ENCODE data around the gene DEPDC5.

DEPDC5 gene

DNA sequence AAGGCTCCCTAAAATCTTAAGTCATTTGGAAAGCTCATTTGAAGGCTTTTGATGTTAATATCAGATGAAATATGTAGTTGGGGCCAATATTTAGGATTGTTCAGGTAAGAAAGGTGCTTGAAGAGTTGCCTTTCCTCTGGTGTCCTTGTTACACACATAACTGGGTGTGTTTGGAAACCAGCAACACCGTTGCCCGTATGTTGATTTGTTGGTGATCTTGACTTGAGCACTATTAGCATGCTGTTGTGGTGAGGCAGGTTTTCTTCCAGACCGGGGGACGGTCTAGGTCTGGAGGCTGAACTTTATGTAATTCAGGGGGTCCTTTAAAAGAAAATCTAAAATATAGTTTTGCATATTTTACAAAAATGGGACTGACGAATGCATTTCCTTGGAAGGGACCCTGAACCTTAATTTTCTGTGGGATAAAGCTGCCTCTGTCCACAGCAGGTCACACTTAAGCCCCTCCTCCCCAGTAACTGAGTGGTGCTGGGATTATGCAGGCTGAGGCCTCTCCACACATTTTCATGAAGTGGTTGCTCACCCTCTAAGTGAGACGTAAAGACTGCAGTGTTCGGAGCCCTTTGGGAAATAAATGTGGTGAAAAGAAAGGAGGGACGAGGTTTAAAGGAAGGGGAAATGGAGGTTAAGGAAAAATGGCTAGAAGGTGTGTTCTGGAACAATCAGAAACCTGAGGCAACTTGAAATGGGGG lies 192.3 kb downstream of the DEPDC5 start:
- peak in 2 of 58 donors; percentile 11 to 12 for DNase-seq

DNA sequence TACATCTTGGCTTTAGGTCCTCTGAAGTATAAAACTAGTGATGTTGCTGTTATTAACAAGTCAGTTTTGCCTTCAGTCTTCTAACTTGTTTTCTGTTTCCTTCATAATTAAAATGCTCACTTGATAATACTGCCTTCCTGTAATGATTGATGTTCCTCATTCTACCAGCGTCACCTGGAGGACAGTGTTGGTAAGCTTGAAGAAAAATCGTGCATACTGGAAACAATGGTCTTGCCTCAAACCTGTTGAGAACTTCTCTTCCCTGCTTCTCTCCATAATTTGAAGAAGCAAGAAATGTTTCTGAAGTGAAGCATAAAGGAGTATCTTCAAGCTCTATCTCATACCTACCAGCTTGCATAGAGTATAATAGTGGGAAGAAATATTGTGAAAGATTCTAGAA lies 193.5 kb downstream of the DEPDC5 start:
- DNase-seq = peak in 1 of 58 donors; percentile 16

DNA sequence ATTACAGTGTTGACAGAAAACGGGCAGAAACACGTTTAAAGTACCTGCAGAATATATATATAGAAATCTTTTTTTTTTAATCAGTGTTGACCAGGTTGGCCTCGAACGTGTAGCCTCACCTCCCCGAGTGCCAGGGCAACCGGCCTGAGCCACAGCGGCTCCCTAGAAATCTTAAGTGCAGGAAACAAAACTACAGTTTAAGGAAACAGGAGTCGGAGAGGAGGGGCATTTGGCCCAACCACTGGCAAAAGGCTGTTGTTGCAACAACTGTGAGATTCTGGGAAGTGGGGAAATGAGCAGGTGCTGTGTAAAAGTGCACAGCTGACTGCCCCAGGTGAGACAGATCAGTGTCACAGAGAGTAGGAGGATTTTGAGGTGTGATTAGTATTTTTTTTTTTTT lies 194.2 kb downstream of the DEPDC5 start:
- no peak for DNase-seq

DNA sequence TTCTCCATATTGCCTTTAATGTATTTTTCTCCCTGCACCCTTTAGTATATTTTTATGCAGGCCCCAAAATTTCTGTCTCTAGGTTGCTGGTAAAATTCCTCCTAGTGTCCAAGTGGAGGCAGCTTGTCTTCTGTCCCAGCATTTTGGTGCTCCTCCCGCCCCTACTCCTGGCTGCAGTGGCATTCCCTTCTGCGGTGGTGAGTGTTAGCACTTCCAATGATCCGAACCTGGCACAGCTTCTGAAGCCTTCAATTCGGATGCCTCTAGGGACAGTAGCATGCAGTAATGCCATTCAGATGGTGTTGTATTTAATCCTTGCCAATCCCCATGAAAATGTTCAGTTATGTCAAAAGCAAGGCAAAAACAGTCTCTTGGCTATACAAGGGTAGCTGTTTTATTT lies 196.4 kb downstream of the DEPDC5 start:
- DNase-seq = peak in 4 of 58 donors; percentile 10 to 21 (median 14)

DNA sequence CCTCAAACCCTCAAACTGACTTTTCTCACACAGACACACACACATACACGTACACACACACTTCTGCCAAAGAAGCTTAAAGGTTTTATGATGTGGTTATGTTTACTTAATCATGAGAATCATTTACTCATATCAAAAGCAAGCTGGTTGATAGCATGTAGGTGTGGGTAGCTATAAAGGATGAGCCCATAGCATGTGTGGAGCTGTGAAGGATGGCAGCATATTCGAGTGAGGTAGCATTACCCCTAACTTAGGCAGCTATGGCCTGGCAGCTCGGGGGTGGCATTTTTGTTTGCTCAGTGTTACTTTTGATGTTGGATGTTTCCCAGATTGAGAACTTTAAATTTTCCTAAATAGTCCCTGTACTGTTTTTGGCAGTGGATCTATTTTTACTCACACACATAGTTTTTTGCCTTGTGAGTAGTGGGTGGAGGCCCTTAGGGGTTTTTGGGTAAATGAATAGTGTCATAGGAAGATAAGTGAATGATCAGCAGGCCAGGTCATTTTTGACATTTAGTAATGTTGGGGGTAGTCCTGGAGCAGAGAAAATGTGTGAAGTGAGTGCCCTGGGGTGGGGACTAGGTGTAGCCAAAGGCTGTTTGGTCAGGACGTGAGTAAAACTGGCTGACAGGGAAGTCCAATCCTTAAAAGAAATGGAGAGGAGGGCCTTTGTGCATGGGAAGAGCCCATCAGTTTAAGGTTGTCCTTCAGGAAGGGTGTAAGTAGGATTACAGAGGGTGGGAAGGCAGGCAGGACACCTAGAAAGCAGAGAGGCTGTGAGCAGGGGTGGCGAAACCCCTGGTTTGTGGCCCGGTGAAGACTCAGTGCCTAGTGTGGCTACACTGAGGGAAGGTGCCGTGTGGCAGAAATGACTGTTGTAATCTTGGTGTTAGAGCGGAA lies 197.6 kb downstream of the DEPDC5 start:
- no peak for DNase-seq

DNA sequence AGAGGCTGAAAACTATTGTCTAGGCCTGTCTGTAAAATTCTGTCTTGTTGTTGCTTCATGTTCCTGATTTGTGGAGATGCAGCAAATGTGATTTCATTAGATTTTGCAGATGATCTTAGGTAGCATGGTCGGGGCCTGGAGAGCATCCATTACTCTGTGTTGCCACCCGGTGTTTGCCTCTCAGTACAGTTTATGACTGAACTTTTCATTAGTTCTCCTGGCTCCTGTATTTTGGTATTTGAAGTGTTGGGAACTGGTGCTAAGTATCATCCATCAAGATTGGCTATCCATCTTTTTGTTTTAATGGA lies 198.2 kb downstream of the DEPDC5 start:
- no peak for DNase-seq

DNA sequence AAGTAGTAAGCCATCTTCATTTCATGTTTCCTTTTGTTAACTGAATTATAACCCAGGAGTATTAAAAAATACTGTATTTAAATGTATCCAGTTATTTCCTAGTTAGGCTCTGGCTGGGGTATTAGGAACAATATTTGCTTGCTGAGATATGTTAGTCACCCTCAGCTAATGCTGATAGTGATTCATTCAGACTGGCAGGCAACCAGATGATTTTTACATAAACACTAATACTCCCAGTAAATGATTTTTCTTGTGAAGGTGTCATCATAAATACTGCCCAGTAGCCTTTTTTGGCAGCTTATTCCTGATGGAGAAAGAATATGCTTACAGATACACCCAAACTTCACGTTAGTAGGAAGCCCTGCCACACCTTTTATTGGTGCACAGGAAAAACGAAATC lies 198.7 kb downstream of the DEPDC5 start:
- no peak for DNase-seq

DNA sequence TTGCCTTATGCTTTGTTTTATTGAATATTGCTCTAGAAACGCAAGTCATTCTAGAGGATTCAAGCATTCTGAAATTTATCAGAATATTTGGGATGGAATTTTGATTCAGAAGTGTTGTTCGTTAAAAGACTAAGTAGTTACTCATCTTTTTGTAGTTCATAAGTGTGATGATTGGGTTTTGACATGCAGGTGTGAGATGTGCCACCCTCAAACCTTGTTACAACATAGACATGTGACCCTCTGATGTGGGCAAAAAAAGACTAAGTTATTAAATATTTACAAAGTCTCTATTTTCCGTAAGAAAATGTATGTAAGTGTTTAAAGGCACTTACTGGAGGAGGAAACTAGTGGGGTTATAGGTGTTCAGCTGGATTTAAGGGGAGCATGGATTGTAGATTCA lies 199.4 kb downstream of the DEPDC5 start:
- no peak for DNase-seq

DNA sequence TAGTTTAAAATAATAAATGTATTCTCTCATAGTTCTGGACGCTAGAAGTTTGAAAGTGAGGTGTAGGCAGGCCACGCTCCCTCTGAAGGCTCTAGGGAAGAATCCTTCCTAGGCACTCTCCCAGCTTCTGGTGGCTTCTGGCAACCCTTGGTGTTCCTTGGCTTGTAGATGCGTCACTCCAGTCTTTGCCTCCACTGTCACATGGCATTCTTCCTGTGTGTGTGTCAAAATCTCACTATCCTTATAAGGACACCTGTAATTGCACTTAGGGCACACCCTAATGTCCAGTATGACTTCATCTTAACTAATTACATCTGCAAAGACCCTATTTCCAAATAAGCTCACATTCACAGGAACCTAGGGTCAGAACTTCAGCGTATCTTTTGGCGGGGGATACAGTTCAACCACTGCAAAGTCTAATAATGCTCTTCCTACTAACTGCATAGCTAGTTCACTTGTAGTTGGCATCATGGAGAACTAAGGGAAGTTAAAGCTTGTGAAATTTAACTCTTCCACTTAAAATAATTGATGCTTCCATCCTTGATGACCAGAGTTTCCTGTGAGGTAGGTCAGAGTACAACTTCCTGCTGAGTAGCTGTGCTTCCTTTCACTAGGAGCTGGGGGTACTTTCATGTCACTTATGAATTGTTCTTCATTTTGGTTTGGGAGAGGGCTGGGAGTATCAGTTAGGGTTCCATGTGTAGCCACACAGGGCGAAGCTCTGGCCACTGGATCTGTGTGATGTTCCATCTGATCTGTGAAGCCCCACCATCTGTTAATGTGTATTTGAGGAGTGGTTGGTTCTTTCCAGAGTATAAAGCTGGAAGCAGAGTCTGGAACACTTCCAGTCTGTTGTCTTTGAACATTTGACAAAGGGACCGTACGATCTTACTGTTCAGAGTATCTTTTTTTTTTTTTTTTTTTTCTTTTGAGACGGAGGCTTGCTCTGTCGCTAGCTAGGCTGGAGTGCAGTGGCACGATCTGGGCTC lies 201.0 kb downstream of the DEPDC5 start:
- peak in 4 of 58 donors; percentile 15 to 18 (median 17) for DNase-seq

DNA sequence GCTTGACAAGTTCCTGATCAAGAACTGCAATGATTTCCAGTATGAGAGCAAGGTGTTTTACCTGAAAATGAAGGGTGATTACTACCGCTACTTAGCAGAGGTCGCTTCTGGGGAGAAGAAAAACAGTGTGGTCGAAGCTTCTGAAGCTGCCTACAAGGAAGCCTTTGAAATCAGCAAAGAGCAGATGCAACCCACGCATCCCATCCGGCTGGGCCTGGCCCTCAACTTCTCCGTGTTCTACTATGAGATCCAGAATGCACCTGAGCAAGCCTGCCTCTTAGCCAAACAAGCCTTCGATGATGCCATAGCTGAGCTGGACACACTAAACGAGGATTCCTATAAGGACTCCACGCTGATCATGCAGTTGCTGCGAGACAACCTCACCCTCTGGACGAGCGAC lies 202.5 kb downstream of the DEPDC5 start:
- DNase-seq = no peak
